ENCODE results near the gene NAALADL2.

GRCh38 chr3:175212896-175213295 is 353.8 kb downstream of the NAALADL2 start:
- TF ChIP-seq CTCF (IDR thresholded peaks at IDR 0.05; ENCODE audit: poor library complexity) = no peak
- TF ChIP-seq EZH2phosphoT487 (IDR thresholded peaks at IDR 0.05; ENCODE audit: low read depth, severe bottlenecking, unreplicated experiment) = no peak
- no peak for TF ChIP-seq EZH2 (IDR thresholded peaks at IDR 0.05; ENCODE audit: borderline replicate concordance)

Data from hepatocyte (in vitro differentiated cells).